WTC11 (cell line): ENCODE measurements around the gene IFI44.

ENCODE experiments used
- ATF1 ChIP-seq: sonication (generic); formaldehyde crosslinking; IDR thresholded peaks from 2 replicates; pipeline ENCODE4 v1.8.1; 2023; ENCODE audit warnings: mild to moderate bottlenecking, moderate library complexity, missing genetic modification reagents
- CREB1 ChIP-seq: sonication (generic); formaldehyde crosslinking; IDR thresholded peaks from 2 replicates; pipeline ENCODE4 v1.8.0; 2023; ENCODE audit warnings: mild to moderate bottlenecking, missing genetic modification reagents
- FOXK1 ChIP-seq: sonication (generic); formaldehyde crosslinking; IDR thresholded peaks from 2 replicates; pipeline ENCODE4 v1.8.0; 2022; ENCODE audit warnings: mild to moderate bottlenecking, moderate library complexity, missing genetic modification reagents
- NFYB ChIP-seq: sonication (generic); formaldehyde crosslinking; conservative IDR thresholded peaks from 2 replicates; pipeline ENCODE4 v1.8.0; 2022; ENCODE audit warnings: low read depth, missing genetic modification reagents
- NR1H2 ChIP-seq: sonication (generic); formaldehyde crosslinking; IDR thresholded peaks from 2 replicates; pipeline ENCODE4 v1.9.0; 2021; ENCODE audit warnings: mild to moderate bottlenecking, moderate library complexity, missing genetic modification reagents
- TCF7 ChIP-seq: sonication (generic); formaldehyde crosslinking; IDR thresholded peaks from 2 replicates; pipeline ENCODE4 v1.8.0; 2022; ENCODE audit warnings: mild to moderate bottlenecking, low read depth, missing genetic modification reagents, moderate library complexity
- ZNF232 ChIP-seq: sonication (generic); formaldehyde crosslinking; IDR thresholded peaks from 2 replicates; pipeline ENCODE4 v1.8.0; 2022; ENCODE audit warnings: mild to moderate bottlenecking, missing genetic modification reagents
- ZNF396 ChIP-seq: fragments of 250-450 bp; sonication (Bioruptor Pico); IDR thresholded peaks from 2 replicates; pipeline ENCODE4 v1.8.0; 2021; ENCODE audit warnings: mild to moderate bottlenecking, moderate library complexity, borderline replicate concordance
- ZNF416 ChIP-seq: fragments of 250-450 bp; sonication (Bioruptor Pico); IDR thresholded peaks from 2 replicates; pipeline ENCODE4 v1.9.0; 2021; ENCODE audit warnings: mild to moderate bottlenecking, inconsistent platforms
- TF ChIP-seq, protein P1 (sequence below): fragments of 200-600 bp; IDR thresholded peaks from 2 replicates; pipeline ENCODE4 v1.8.0; 2022; ENCODE audit warnings: antibody characterized with exemption
- TF ChIP-seq, protein P2 (sequence below): sonication (generic); formaldehyde crosslinking; conservative IDR thresholded peaks from 2 replicates; pipeline ENCODE4 v1.8.1; 2022; ENCODE audit warnings: mild to moderate bottlenecking, missing genetic modification reagents
- TF ChIP-seq, protein P3 (sequence below): sonication (generic); formaldehyde crosslinking; conservative IDR thresholded peaks from 2 replicates; pipeline ENCODE4 v1.8.1; 2023; ENCODE audit warnings: mild to moderate bottlenecking, low read depth, missing genetic modification reagents, moderate library complexity
- TF ChIP-seq, protein P4 (sequence below): sonication (generic); formaldehyde crosslinking; IDR thresholded peaks from 2 replicates; pipeline ENCODE4 v1.8.0; 2022; ENCODE audit warnings: mild to moderate bottlenecking, missing genetic modification reagents
- TF ChIP-seq, protein P5 (sequence below): sonication (generic); formaldehyde crosslinking; IDR thresholded peaks from 2 replicates; pipeline ENCODE4 v1.8.1; 2022; ENCODE audit warnings: mild to moderate bottlenecking, moderate library complexity, missing genetic modification reagents

DNA sequence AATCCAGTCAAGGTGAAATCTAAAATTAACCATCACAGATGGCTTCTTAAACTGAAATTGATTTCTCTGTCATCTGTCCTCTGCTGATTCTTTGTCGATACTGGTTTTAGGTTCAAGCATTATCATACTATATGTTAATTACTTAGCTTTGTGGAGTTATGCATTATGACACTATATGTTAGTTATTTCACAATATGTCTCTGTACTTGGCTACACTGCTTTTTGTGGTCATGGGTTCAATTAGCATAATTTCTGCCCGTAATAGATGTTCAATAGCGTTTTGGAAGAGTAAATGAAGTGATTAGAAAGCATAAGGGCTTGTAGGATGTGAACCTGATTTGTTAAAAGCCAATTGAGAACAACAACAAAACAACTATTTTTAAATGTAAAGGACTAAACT is 28.2 kb downstream of the IFI44 start:
- no peak for TF ChIP-seq ZNF416 (CRISPR knock-in tag)
- TF ChIP-seq, protein P1, sequence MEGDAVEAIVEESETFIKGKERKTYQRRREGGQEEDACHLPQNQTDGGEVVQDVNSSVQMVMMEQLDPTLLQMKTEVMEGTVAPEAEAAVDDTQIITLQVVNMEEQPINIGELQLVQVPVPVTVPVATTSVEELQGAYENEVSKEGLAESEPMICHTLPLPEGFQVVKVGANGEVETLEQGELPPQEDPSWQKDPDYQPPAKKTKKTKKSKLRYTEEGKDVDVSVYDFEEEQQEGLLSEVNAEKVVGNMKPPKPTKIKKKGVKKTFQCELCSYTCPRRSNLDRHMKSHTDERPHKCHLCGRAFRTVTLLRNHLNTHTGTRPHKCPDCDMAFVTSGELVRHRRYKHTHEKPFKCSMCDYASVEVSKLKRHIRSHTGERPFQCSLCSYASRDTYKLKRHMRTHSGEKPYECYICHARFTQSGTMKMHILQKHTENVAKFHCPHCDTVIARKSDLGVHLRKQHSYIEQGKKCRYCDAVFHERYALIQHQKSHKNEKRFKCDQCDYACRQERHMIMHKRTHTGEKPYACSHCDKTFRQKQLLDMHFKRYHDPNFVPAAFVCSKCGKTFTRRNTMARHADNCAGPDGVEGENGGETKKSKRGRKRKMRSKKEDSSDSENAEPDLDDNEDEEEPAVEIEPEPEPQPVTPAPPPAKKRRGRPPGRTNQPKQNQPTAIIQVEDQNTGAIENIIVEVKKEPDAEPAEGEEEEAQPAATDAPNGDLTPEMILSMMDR = no peak
- TF ChIP-seq ZNF396 = no peak
- TF ChIP-seq NFYB (CRISPR knock-in tag) = no peak
- TF ChIP-seq, protein P2, sequence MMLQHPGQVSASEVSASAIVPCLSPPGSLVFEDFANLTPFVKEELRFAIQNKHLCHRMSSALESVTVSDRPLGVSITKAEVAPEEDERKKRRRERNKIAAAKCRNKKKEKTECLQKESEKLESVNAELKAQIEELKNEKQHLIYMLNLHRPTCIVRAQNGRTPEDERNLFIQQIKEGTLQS (CRISPR knock-in tag) = no peak
- no peak for TF ChIP-seq TCF7 (CRISPR knock-in tag)
- no peak for TF ChIP-seq ZNF232 (CRISPR knock-in tag)
- TF ChIP-seq, protein P3, sequence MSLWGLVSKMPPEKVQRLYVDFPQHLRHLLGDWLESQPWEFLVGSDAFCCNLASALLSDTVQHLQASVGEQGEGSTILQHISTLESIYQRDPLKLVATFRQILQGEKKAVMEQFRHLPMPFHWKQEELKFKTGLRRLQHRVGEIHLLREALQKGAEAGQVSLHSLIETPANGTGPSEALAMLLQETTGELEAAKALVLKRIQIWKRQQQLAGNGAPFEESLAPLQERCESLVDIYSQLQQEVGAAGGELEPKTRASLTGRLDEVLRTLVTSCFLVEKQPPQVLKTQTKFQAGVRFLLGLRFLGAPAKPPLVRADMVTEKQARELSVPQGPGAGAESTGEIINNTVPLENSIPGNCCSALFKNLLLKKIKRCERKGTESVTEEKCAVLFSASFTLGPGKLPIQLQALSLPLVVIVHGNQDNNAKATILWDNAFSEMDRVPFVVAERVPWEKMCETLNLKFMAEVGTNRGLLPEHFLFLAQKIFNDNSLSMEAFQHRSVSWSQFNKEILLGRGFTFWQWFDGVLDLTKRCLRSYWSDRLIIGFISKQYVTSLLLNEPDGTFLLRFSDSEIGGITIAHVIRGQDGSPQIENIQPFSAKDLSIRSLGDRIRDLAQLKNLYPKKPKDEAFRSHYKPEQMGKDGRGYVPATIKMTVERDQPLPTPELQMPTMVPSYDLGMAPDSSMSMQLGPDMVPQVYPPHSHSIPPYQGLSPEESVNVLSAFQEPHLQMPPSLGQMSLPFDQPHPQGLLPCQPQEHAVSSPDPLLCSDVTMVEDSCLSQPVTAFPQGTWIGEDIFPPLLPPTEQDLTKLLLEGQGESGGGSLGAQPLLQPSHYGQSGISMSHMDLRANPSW (CRISPR knock-in tag) = no peak
- no peak for TF ChIP-seq NR1H2 (CRISPR knock-in tag)
- TF ChIP-seq ATF1 (CRISPR knock-in tag) = no peak
- no peak for TF ChIP-seq CREB1 (CRISPR knock-in tag)
- TF ChIP-seq, protein P4, sequence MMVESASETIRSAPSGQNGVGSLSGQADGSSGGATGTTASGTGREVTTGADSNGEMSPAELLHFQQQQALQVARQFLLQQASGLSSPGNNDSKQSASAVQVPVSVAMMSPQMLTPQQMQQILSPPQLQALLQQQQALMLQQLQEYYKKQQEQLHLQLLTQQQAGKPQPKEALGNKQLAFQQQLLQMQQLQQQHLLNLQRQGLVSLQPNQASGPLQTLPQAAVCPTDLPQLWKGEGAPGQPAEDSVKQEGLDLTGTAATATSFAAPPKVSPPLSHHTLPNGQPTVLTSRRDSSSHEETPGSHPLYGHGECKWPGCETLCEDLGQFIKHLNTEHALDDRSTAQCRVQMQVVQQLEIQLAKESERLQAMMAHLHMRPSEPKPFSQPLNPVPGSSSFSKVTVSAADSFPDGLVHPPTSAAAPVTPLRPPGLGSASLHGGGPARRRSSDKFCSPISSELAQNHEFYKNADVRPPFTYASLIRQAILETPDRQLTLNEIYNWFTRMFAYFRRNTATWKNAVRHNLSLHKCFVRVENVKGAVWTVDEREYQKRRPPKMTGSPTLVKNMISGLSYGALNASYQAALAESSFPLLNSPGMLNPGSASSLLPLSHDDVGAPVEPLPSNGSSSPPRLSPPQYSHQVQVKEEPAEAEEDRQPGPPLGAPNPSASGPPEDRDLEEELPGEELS (CRISPR knock-in tag) = no peak
- no peak for TF ChIP-seq FOXK1
- TF ChIP-seq, protein P5, sequence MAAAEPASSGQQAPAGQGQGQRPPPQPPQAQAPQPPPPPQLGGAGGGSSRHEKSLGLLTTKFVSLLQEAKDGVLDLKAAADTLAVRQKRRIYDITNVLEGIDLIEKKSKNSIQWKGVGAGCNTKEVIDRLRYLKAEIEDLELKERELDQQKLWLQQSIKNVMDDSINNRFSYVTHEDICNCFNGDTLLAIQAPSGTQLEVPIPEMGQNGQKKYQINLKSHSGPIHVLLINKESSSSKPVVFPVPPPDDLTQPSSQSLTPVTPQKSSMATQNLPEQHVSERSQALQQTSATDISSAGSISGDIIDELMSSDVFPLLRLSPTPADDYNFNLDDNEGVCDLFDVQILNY (CRISPR knock-in tag) = no peak
